OCI-LY1 (cell line): ENCODE data around the gene EFCC1.

Source experiments
- H2AFZ ChIP-seq: fragments of 200-600 bp; sonication (generic), shearing (Covaris generic); 2 replicates; pipeline ENCODE4 v1.6.0; 2014; ENCODE audit warnings: antibody characterized with exemption, mild to moderate bottlenecking, low read length
- H3F3A ChIP-seq: fragments of 200-600 bp; sonication (generic), shearing (Covaris generic); 2 replicates; pipeline ENCODE4 v1.6.0; 2014; ENCODE audit warnings: mild to moderate bottlenecking, antibody characterized with exemption, low read length, moderate library complexity; ENCODE audit not compliant: insufficient read depth
- H3K27ac ChIP-seq: fragments of 200-600 bp; sonication (generic); 2 replicates; pipeline ENCODE4 v1.5.1; 2014; ENCODE audit warnings: low read length, mixed run types, mild to moderate bottlenecking, low read depth; ENCODE audit not compliant: poor library complexity, severe bottlenecking
- H3K27me3 ChIP-seq: fragments of 200-600 bp; sonication (generic); 2 replicates; pipeline ENCODE4 v1.6.0; 2014; ENCODE audit warnings: antibody characterized with exemption, mild to moderate bottlenecking, low read length, moderate library complexity; ENCODE audit not compliant: insufficient read depth
- H3K36me3 ChIP-seq: fragments of 200-600 bp; sonication (generic); 2 replicates; pipeline ENCODE4 v1.6.1; 2014; ENCODE audit warnings: mild to moderate bottlenecking, antibody characterized with exemption, low read length, moderate library complexity, mixed read lengths; ENCODE audit not compliant: insufficient read depth
- H3K4me1 ChIP-seq: fragments of 200-600 bp; sonication (generic); 2 replicates; pipeline ENCODE4 v1.5.1; 2014; ENCODE audit warnings: mild to moderate bottlenecking, low read length, moderate library complexity; ENCODE audit not compliant: insufficient read depth, severe bottlenecking
- H3K4me2 ChIP-seq: fragments of 200-600 bp; sonication (generic), shearing (Covaris generic); 2 replicates; pipeline ENCODE4 v1.6.1; 2014; ENCODE audit warnings: low read length
- H3K4me3 ChIP-seq: fragments of 200-600 bp; sonication (generic); 2 replicates; pipeline ENCODE4 v1.5.1; 2014; ENCODE audit warnings: low read length, low read depth, mild to moderate bottlenecking, mixed read lengths; ENCODE audit not compliant: poor library complexity, severe bottlenecking
- H3K79me2 ChIP-seq: fragments of 200-600 bp; shearing (Covaris generic); 2 replicates; pipeline ENCODE4 v1.6.1; 2016; ENCODE audit warnings: mixed run types, low read length, mixed read lengths; ENCODE audit not compliant: insufficient read depth
- H3K9ac ChIP-seq: fragments of 200-600 bp; sonication (generic), shearing (Covaris generic); 2 replicates; pipeline ENCODE4 v1.6.1; 2014; ENCODE audit warnings: mild to moderate bottlenecking, low read length, mixed read lengths
- H3K9me2 ChIP-seq: fragments of 200-600 bp; sonication (generic), shearing (Covaris generic); 2 replicates; pipeline ENCODE4 v1.6.1; 2014; ENCODE audit warnings: low read depth, mild to moderate bottlenecking, low read length, mixed read lengths
- H3K9me3 ChIP-seq: fragments of 200-600 bp; shearing (Covaris generic); 2 replicates; pipeline ENCODE4 v1.6.1; 2014; ENCODE audit warnings: low read length, mixed read lengths
- H4K20me1 ChIP-seq: fragments of 200-600 bp; sonication (generic), shearing (Covaris generic); 2 replicates; pipeline ENCODE4 v1.6.0; 2016; ENCODE audit warnings: mild to moderate bottlenecking, low read length; ENCODE audit not compliant: insufficient read depth
- CTCF ChIP-seq: fragments of 200-600 bp; sonication (generic), shearing (Covaris generic); IDR thresholded peaks from 2 replicates; pipeline ENCODE4 v1.5.1; 2017; ENCODE audit warnings: mild to moderate bottlenecking, antibody characterized with exemption, low read length, moderate library complexity, mixed read lengths
- EZH2 ChIP-seq: fragments of 200-600 bp; sonication (generic), shearing (Covaris generic); IDR thresholded peaks from 2 replicates; pipeline ENCODE4 v1.8.0; 2017; ENCODE audit warnings: borderline replicate concordance, mixed run types, mild to moderate bottlenecking, antibody characterized with exemption, low read length, moderate library complexity, mixed read lengths

Gene EFCC1

GRCh38 chr3:129070086-129070885 is 69.2 kb downstream of the EFCC1 start:
- Histone ChIP-seq H3K9me2 (no peaks in the 10 kb centered on the region), H4K20me1 (no peaks in the 10 kb centered on the region), H3K27ac (no peak overlapping the region), H2AFZ (no peak overlapping the region), H3K4me1 (no peaks in the 10 kb centered on the region), H3K9me3 (no peaks in the 10 kb centered on the region), H3K27me3 (peaks cover 23% of the 10 kb centered on the region), H3K9ac (no peak overlapping the region), H3K36me3 (no peaks in the 10 kb centered on the region), H3K4me2 (no peak overlapping the region), H3K79me2 (no peaks in the 10 kb centered on the region), H3K4me3 (no peak overlapping the region), H3F3A (no peaks in the 10 kb centered on the region)
- TF ChIP-seq CTCF = no peak
- TF ChIP-seq EZH2 = no peak

GRCh38 chr3:129077222-129077621 is 76.1 kb downstream of the EFCC1 start:
- Histone ChIP-seq H3K4me2 (no peak overlapping the region), H3K4me3 (no peak overlapping the region), H3K27ac (no peak overlapping the region), H3K4me1 (no peaks in the 10 kb centered on the region), H3K27me3 (no peaks in the 10 kb centered on the region; the same call in 1 of the 2 replicates), H3F3A (no peaks in the 10 kb centered on the region), H3K36me3 (no peaks in the 10 kb centered on the region), H3K79me2 (no peaks in the 10 kb centered on the region), H3K9me2 (no peaks in the 10 kb centered on the region), H3K9me3 (no peaks in the 10 kb centered on the region), H4K20me1 (no peaks in the 10 kb centered on the region), H3K9ac (no peak overlapping the region), H2AFZ (no peak overlapping the region)
- TF ChIP-seq CTCF (no peak), EZH2 (no peak)

GRCh38 chr3:129078510-129078909 is 77.4 kb downstream of the EFCC1 start:
- no peak overlapping the region for H3K9ac ChIP-seq
- H3K27ac ChIP-seq = no peak overlapping the region
- H4K20me1 ChIP-seq = no peaks in the 10 kb centered on the region
- H3K27me3 ChIP-seq = no peaks in the 10 kb centered on the region; the same call in 1 of the 2 replicates
- H3K9me3 ChIP-seq = no peaks in the 10 kb centered on the region
- H3F3A ChIP-seq = no peaks in the 10 kb centered on the region
- no peak overlapping the region for H3K4me3 ChIP-seq
- no peak overlapping the region for H3K4me2 ChIP-seq
- TF ChIP-seq EZH2 (no peak), CTCF (no peak)
- H3K36me3 ChIP-seq = no peaks in the 10 kb centered on the region
- no peak overlapping the region for H2AFZ ChIP-seq
- H3K4me1 ChIP-seq = no peaks in the 10 kb centered on the region
- H3K79me2 ChIP-seq = no peaks in the 10 kb centered on the region
- no peaks in the 10 kb centered on the region for H3K9me2 ChIP-seq
